PC-9 (cell line): ENCODE measurements around the gene ARSJ. TPM values are rescaled to one million over a fixed set of nuclear protein-coding genes. Genes with fewer than 3 reads are reported as not detected.

Source experiments
- BruUV-seq: library from RNA; stranded (reverse); fragments of 400-500 nt; replicated peaks from 2 replicates; lab custom pipeline; 2021; lab: Mats Ljungman, UMichigan
- CTCF ChIA-PET: fragments of 300-600 bp; sonication (Branson Sonifier 250); formaldehyde crosslinking; loops from one replicate; lab custom pipeline; 2022; ENCODE audit warnings: antibody characterized with exemption; lab: Charles Lee
- POLR2A ChIA-PET: fragments of 300-600 bp; sonication (Branson Sonifier 250); formaldehyde crosslinking; loops from one replicate; lab custom pipeline; 2022; ENCODE audit warnings: antibody characterized with exemption; ENCODE audit not compliant: unreplicated experiment; lab: Charles Lee
- DNase-seq, 2 experiments: peaks; one replicate each; pipeline versions ENCODE4 v3.0.0 to v3.0.0-alpha.2; 2015 to 2022; ENCODE audit warnings: mixed read lengths in 1 of 2
- H2AFZ ChIP-seq: fragments of 200-600 bp; sonication (generic); 2 replicates; pipeline ENCODE4 v1.8.1; 2017; ENCODE audit warnings: antibody characterized with exemption
- H3F3A ChIP-seq: fragments of 200-600 bp; sonication (generic); 2 replicates; pipeline ENCODE4 v1.8.1; 2017; ENCODE audit warnings: antibody characterized with exemption, mild to moderate bottlenecking, low read depth; ENCODE audit not compliant: insufficient read depth
- H3K27ac ChIP-seq: fragments of 200-600 bp; sonication (generic); 2 replicates; pipeline ENCODE4 v1.6.1; 2016; ENCODE audit warnings: mixed run types
- H3K27me3 ChIP-seq: fragments of 200-600 bp; sonication (generic); 2 replicates; pipeline ENCODE4 v1.6.1; 2016; ENCODE audit warnings: low read depth, mixed run types; ENCODE audit not compliant: insufficient read depth
- H3K36me3 ChIP-seq: fragments of 200-600 bp; sonication (generic); 2 replicates; pipeline ENCODE4 v1.6.1; 2016; ENCODE audit warnings: low read depth, mixed run types
- H3K4me1 ChIP-seq: fragments of 200-600 bp; sonication (generic); replicated peaks from 2 replicates; pipeline ENCODE4 v1.6.1; 2016; ENCODE audit warnings: mixed run types; ENCODE audit not compliant: insufficient read depth
- H3K4me2 ChIP-seq: fragments of 200-600 bp; sonication (generic); 2 replicates; pipeline ENCODE4 v1.6.1; 2017; ENCODE audit warnings: mixed run types
- H3K4me3 ChIP-seq: fragments of 200-600 bp; sonication (generic); 2 replicates; pipeline ENCODE4 v1.6.1; 2016; ENCODE audit warnings: mixed run types
- H3K79me2 ChIP-seq: fragments of 200-600 bp; sonication (generic); 2 replicates; pipeline ENCODE4 v1.6.1; 2017; ENCODE audit warnings: low read depth, mixed run types
- H3K9me2 ChIP-seq: fragments of 200-600 bp; sonication (generic); 2 replicates; pipeline ENCODE4 v1.8.1; 2017; ENCODE audit warnings: mild to moderate bottlenecking; ENCODE audit not compliant: insufficient read depth
- H3K9me3 ChIP-seq: fragments of 200-600 bp; sonication (generic); 2 replicates; pipeline ENCODE4 v1.8.1; 2016; ENCODE audit warnings: low read depth; ENCODE audit not compliant: insufficient read depth
- H4K20me1 ChIP-seq: fragments of 200-600 bp; sonication (generic); 2 replicates; pipeline ENCODE4 v1.8.1; 2017; ENCODE audit not compliant: insufficient read depth
- EZH2 ChIP-seq: fragments of 200-600 bp; sonication (generic); IDR thresholded peaks from 2 replicates; pipeline ENCODE4 v1.8.0; 2017; ENCODE audit warnings: antibody characterized with exemption, low read depth
- intact Hi-C: fragments of 100-400 bp; cut with micrococcal nuclease; formaldehyde crosslinking; loops from one replicate; pipeline ENCODE4 v1.10.0; 2022; ENCODE audit not compliant: unreplicated experiment
- total RNA-seq: library from RNA; stranded (reverse); gene quantifications from 2 replicates; pipeline ENCODE4 v1.2.3, GENCODE V29; 2021
- TF ChIP-seq, protein P1 (sequence below): fragments of 200-600 bp; sonication (generic); conservative IDR thresholded peaks from 2 replicates; pipeline ENCODE4 v1.6.1; 2017; ENCODE audit warnings: mixed run types, antibody characterized with exemption, mild to moderate bottlenecking, moderate library complexity

Gene ARSJ
- total RNA-seq, 1 experiment from 2014 or later = 0.55 TPM

DNA sequence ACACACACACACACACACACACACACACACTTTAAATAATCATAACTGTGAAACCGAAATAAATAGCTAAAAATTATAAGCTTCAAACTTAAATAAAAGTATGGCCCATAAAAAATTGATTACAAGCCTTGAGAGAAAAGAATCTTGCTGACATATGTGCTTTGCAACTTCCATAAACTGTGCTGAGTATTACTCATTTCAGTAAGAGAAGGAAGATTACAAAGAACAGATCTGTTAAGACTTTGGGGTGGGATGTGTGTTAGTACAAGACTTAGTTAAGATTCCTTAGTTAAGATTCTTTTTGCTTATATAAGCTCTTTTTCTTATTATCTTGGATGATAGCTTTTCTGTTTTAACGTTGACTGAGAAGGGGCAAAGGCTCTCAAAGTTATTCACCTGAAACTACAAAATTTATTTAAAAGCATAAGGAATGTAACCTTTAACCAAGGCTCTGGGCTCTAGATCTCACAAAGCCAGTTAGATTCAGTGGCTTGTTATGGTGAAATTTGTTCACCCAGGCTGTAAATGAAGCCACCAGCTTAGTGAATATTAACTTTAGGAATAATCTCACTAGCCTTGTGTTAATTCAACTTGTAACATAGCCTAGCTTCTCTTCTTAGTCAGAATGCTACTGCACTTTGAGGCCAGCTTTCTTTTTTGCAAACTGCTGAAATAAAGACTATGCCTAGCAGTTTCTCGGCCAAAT is 58.2 kb downstream of the ARSJ start:
- no peaks in the 10 kb centered on the region for H3K27me3 ChIP-seq
- H3K4me1 ChIP-seq = no peaks in the 10 kb centered on the region
- no TSS peak for BruUV-seq
- ChIA-PET CTCF (interaction anchor here (0.5 kb wide), 1 partner anchor 160 kb away, joined by 6 read pairs; no protein-coding TSS in a partner anchor), POLR2A (no interaction called here)
- TF ChIP-seq EZH2 = no peak
- TF ChIP-seq, protein P1, sequence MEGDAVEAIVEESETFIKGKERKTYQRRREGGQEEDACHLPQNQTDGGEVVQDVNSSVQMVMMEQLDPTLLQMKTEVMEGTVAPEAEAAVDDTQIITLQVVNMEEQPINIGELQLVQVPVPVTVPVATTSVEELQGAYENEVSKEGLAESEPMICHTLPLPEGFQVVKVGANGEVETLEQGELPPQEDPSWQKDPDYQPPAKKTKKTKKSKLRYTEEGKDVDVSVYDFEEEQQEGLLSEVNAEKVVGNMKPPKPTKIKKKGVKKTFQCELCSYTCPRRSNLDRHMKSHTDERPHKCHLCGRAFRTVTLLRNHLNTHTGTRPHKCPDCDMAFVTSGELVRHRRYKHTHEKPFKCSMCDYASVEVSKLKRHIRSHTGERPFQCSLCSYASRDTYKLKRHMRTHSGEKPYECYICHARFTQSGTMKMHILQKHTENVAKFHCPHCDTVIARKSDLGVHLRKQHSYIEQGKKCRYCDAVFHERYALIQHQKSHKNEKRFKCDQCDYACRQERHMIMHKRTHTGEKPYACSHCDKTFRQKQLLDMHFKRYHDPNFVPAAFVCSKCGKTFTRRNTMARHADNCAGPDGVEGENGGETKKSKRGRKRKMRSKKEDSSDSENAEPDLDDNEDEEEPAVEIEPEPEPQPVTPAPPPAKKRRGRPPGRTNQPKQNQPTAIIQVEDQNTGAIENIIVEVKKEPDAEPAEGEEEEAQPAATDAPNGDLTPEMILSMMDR = no peak
- no peak overlapping the region for H3K4me3 ChIP-seq
- no peak for DNase-seq
- H3K36me3 ChIP-seq = no peaks in the 10 kb centered on the region
- H3K9me3 ChIP-seq = no peaks in the 10 kb centered on the region
- H3K4me2 ChIP-seq = no peak overlapping the region
- H3K79me2 ChIP-seq = no peaks in the 10 kb centered on the region
- H2AFZ ChIP-seq = no peak overlapping the region
- intact Hi-C loops = no loop called here
- H3F3A ChIP-seq = no peaks in the 10 kb centered on the region
- H3K9me2 ChIP-seq = no peaks in the 10 kb centered on the region
- H3K27ac ChIP-seq = no peak overlapping the region
- H4K20me1 ChIP-seq = no peaks in the 10 kb centered on the region

GRCh38 chr4:113919611-113920010 is 59.8 kb downstream of the ARSJ start:
- Histone ChIP-seq H3K4me2 (no peak overlapping the region), H3K4me3 (no peak overlapping the region), H3K9me2 (no peaks in the 10 kb centered on the region), H4K20me1 (no peaks in the 10 kb centered on the region), H3K27me3 (no peaks in the 10 kb centered on the region), H3K9me3 (no peaks in the 10 kb centered on the region), H3K27ac (no peak overlapping the region), H2AFZ (no peak overlapping the region), H3F3A (no peaks in the 10 kb centered on the region), H3K79me2 (no peaks in the 10 kb centered on the region), H3K36me3 (no peaks in the 10 kb centered on the region), H3K4me1 (no peaks in the 10 kb centered on the region)
- intact Hi-C loops = no loop called here
- no peak for DNase-seq
- POLR2A ChIA-PET = no interaction called here
- CTCF ChIA-PET = no interaction called here
- TF ChIP-seq, protein P1 = no peak
- no peak for TF ChIP-seq EZH2
- no TSS peak for BruUV-seq

GRCh38 chr4:113919145-113919544 is 60.3 kb downstream of the ARSJ start:
- Histone ChIP-seq H3K4me1 (no peaks in the 10 kb centered on the region), H3K4me2 (no peak overlapping the region), H3K9me3 (no peaks in the 10 kb centered on the region), H4K20me1 (no peaks in the 10 kb centered on the region), H2AFZ (no peak overlapping the region), H3K9me2 (no peaks in the 10 kb centered on the region), H3K27me3 (no peaks in the 10 kb centered on the region), H3K36me3 (no peaks in the 10 kb centered on the region), H3K27ac (no peak overlapping the region), H3K4me3 (no peak overlapping the region), H3K79me2 (no peaks in the 10 kb centered on the region), H3F3A (no peaks in the 10 kb centered on the region)
- DNase-seq = no peak
- no peak for TF ChIP-seq EZH2
- TF ChIP-seq, protein P1 = no peak
- intact Hi-C loops = no loop called here
- CTCF ChIA-PET = no interaction called here
- POLR2A ChIA-PET = no interaction called here
- BruUV-seq = no TSS peak
